ENCODE data around the gene IL18R1. TPM values are rescaled to one million over a fixed set of nuclear protein-coding genes. Genes with fewer than 3 reads are reported as not detected.

The IL18R1 gene
- total RNA-seq, 1 experiment from 2014 or later, result not detected

DNA sequence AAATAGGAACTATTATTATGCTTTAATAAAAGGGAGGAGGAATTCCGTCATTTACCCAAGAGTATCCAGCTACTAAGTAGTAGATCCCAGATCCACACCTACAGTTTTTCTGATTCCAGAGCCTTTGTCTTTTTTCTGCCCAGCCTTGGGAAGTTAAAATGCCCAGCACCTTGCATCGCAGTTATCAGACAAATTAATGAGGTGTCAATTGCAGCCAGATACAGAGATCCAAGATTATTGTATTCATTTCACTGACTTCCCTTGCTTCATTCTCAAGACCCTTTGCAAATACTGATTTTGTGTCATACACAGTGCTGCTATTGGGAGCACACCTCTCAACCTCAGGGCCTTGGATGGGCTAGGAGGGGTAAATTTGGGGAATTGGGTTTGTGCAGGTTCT is 1.1 kb downstream of the IL18R1 start:
- Histone ChIP-seq H3K4me2 (ENCODE audit: low read depth, low read length, poor library complexity, severe bottlenecking) (no peak overlapping the region), H3K9me2 (replicated peaks; ENCODE audit: insufficient read depth, low read length) (no peaks in the 10 kb centered on the region), H3K27me3 (ENCODE audit: low read length) (no peaks in the 10 kb centered on the region), H2AFZ (ENCODE audit: low read length) (no peak overlapping the region), H3K79me2 (ENCODE audit: low read length) (no peaks in the 10 kb centered on the region), H3K4me3 (ENCODE audit: low read length) (no peak overlapping the region), H3K9me3 (ENCODE audit: low read length) (no peaks in the 10 kb centered on the region), H3K9ac (ENCODE audit: low read length) (no peak overlapping the region), H3K27ac (ENCODE audit: low read length) (no peak overlapping the region), H3K36me3 (ENCODE audit: insufficient read depth, low read length) (no peaks in the 10 kb centered on the region), H3K4me1 (ENCODE audit: low read length) (peaks cover 12% of the 10 kb centered on the region), H4K20me1 (ENCODE audit: insufficient read depth, low read depth, low read length) (no peaks in the 10 kb centered on the region)
- no peak for DNase-seq

- Histone ChIP-seq H3K9me2 (replicated peaks; ENCODE audit: insufficient read depth, low read length) (no peaks in the 10 kb centered on the region), H3K36me3 (ENCODE audit: insufficient read depth, low read length) (no peaks in the 10 kb centered on the region), H3K9me3 (ENCODE audit: low read length) (no peaks in the 10 kb centered on the region), H3K79me2 (ENCODE audit: low read length) (no peaks in the 10 kb centered on the region), H3K27ac (ENCODE audit: low read length) (no peak overlapping the region), H3K4me2 (ENCODE audit: low read depth, low read length, poor library complexity, severe bottlenecking) (no peak overlapping the region), H3K4me3 (ENCODE audit: low read length) (no peak overlapping the region), H3K9ac (ENCODE audit: low read length) (no peak overlapping the region), H2AFZ (ENCODE audit: low read length) (no peak overlapping the region), H4K20me1 (ENCODE audit: insufficient read depth, low read depth, low read length) (no peaks in the 10 kb centered on the region), H3K4me1 (ENCODE audit: low read length) (peaks cover 12% of the 10 kb centered on the region), H3K27me3 (ENCODE audit: low read length) (no peaks in the 10 kb centered on the region)
- DNase-seq, result peak; percentile 49
These were observed 2.3 kb downstream of the IL18R1 start for GRCh38 chr2:102357937-102358336.

- Histone ChIP-seq H3K4me3 (ENCODE audit: low read length) (no peak overlapping the region), H3K27me3 (ENCODE audit: low read length) (no peaks in the 10 kb centered on the region), H3K4me1 (ENCODE audit: low read length) (peaks cover 12% of the 10 kb centered on the region), H4K20me1 (ENCODE audit: insufficient read depth, low read depth, low read length) (no peaks in the 10 kb centered on the region), H3K27ac (ENCODE audit: low read length) (no peak overlapping the region), H3K79me2 (ENCODE audit: low read length) (no peaks in the 10 kb centered on the region), H3K9me2 (replicated peaks; ENCODE audit: insufficient read depth, low read length) (no peaks in the 10 kb centered on the region), H3K4me2 (ENCODE audit: low read depth, low read length, poor library complexity, severe bottlenecking) (no peak overlapping the region), H3K36me3 (ENCODE audit: insufficient read depth, low read length) (no peaks in the 10 kb centered on the region), H2AFZ (ENCODE audit: low read length) (no peak overlapping the region), H3K9me3 (ENCODE audit: low read length) (no peaks in the 10 kb centered on the region), H3K9ac (ENCODE audit: low read length) (no peak overlapping the region)
- no peak for DNase-seq
These were observed 2.9 kb downstream of the IL18R1 start for GRCh38 chr2:102358496-102358895.

DNA sequence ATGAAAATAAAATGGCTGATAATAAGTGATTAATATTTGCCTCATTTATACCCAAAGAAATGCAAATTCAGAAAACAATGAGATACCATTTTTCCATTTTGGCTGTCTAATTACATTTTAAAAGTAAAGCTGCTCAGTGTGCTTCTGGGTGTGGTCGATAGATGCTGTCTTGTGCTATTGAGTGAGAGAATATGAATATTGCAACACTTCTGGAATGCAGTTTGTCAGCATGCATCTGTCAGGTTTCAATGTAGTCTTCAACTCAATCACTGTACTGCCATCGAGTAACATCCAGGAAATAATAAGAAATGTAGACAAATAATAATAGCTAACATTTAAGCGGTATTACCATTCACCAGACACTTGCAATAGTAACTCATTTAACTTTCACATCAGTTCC is 3.9 kb downstream of the IL18R1 start:
- Histone ChIP-seq H3K27me3 (ENCODE audit: low read length) (no peaks in the 10 kb centered on the region), H3K4me1 (ENCODE audit: low read length) (peaks cover 12% of the 10 kb centered on the region), H3K4me3 (ENCODE audit: low read length) (no peak overlapping the region), H3K36me3 (ENCODE audit: insufficient read depth, low read length) (no peaks in the 10 kb centered on the region), H4K20me1 (ENCODE audit: insufficient read depth, low read depth, low read length) (no peaks in the 10 kb centered on the region), H2AFZ (ENCODE audit: low read length) (no peak overlapping the region), H3K9ac (ENCODE audit: low read length) (no peak overlapping the region), H3K9me3 (ENCODE audit: low read length) (no peaks in the 10 kb centered on the region), H3K4me2 (ENCODE audit: low read depth, low read length, poor library complexity, severe bottlenecking) (no peak overlapping the region), H3K9me2 (replicated peaks; ENCODE audit: insufficient read depth, low read length) (no peaks in the 10 kb centered on the region), H3K27ac (ENCODE audit: low read length) (no peak overlapping the region), H3K79me2 (ENCODE audit: low read length) (no peaks in the 10 kb centered on the region)
- no peak for DNase-seq

DNA sequence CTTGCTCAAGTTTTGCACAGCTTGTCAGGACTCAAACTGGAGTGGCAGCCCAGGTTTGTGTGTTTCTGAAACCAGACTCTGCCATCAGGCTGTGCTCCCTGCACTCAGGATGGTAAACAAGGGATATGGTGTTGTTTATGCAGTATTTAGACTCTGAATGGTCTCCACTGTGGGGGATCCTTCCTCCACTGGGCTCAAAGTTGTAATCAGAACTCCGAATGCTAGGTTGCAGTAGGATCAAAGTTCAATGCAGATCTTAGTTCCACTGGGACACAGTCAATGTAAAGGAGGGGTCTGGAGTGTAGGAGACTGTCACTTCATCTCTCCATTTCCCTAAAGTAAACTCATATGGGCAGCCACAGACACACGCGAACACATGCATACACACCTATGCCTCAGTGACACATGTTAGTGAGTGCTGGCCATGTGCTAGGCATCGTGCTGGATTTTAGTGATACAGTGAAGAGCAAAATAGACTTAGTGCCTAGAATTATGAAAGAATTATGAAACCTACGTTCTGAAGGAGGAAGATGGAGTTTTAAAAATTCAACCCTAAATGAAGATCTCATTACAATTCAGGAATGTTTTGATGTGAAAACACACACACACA is 6.1 kb downstream of the IL18R1 start:
- Histone ChIP-seq H3K27me3 (ENCODE audit: low read length) (no peaks in the 10 kb centered on the region), H4K20me1 (ENCODE audit: insufficient read depth, low read depth, low read length) (no peaks in the 10 kb centered on the region), H3K79me2 (ENCODE audit: low read length) (no peaks in the 10 kb centered on the region), H3K9me3 (ENCODE audit: low read length) (no peaks in the 10 kb centered on the region), H3K36me3 (ENCODE audit: insufficient read depth, low read length) (no peaks in the 10 kb centered on the region), H2AFZ (ENCODE audit: low read length) (no peak overlapping the region), H3K4me2 (ENCODE audit: low read depth, low read length, poor library complexity, severe bottlenecking) (no peak overlapping the region), H3K4me1 (ENCODE audit: low read length) (no peaks in the 10 kb centered on the region; the same call in 1 of the 2 replicates), H3K9me2 (replicated peaks; ENCODE audit: insufficient read depth, low read length) (no peaks in the 10 kb centered on the region), H3K4me3 (ENCODE audit: low read length) (no peak overlapping the region), H3K27ac (ENCODE audit: low read length) (no peak overlapping the region), H3K9ac (ENCODE audit: low read length) (no peak overlapping the region)
- DNase-seq, result no peak

DNA sequence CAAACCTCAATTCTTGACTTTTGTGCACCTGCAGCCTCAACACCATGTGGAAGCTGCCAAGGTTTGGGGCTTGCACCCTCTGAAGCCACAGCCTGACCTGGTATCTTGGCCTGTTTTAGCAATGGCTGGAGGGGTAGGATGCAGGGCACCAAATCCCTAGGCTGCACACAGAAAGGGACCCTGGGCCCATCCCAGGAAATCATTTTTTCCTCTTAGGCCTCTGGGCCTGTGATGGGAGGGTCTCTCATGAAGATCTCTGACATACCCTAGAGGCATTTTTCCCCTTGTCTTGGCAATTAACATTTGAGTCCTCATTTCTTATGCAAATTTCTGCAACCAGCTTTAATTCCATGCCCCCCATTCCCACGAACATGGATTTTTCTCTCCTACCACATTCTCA is 10.2 kb downstream of the IL18R1 start:
- Histone ChIP-seq H4K20me1 (ENCODE audit: insufficient read depth, low read depth, low read length) (no peaks in the 10 kb centered on the region), H3K27ac (ENCODE audit: low read length) (no peak overlapping the region), H3K36me3 (ENCODE audit: insufficient read depth, low read length) (no peaks in the 10 kb centered on the region), H3K9me3 (ENCODE audit: low read length) (no peaks in the 10 kb centered on the region), H3K27me3 (ENCODE audit: low read length) (no peaks in the 10 kb centered on the region), H3K4me3 (ENCODE audit: low read length) (no peak overlapping the region), H2AFZ (ENCODE audit: low read length) (no peak overlapping the region), H3K9ac (ENCODE audit: low read length) (no peak overlapping the region), H3K9me2 (replicated peaks; ENCODE audit: insufficient read depth, low read length) (no peaks in the 10 kb centered on the region), H3K79me2 (ENCODE audit: low read length) (no peaks in the 10 kb centered on the region), H3K4me2 (ENCODE audit: low read depth, low read length, poor library complexity, severe bottlenecking) (no peak overlapping the region), H3K4me1 (ENCODE audit: low read length) (no peaks in the 10 kb centered on the region)
- DNase-seq, result no peak

GRCh38 chr2:102366406-102367112 is 11.0 kb downstream of the IL18R1 start:
- no peaks in the 10 kb centered on the region for H3K79me2 ChIP-seq (ENCODE audit: low read length)
- H2AFZ ChIP-seq (ENCODE audit: low read length), result no peak overlapping the region
- no peaks in the 10 kb centered on the region for H3K4me1 ChIP-seq (ENCODE audit: low read length)
- H3K9me2 ChIP-seq (replicated peaks; ENCODE audit: insufficient read depth, low read length), result no peaks in the 10 kb centered on the region
- H3K27ac ChIP-seq (ENCODE audit: low read length), result no peak overlapping the region
- no peaks in the 10 kb centered on the region for H3K9me3 ChIP-seq (ENCODE audit: low read length)
- H3K4me3 ChIP-seq (ENCODE audit: low read length), result no peak overlapping the region
- H3K4me2 ChIP-seq (ENCODE audit: low read depth, low read length, poor library complexity, severe bottlenecking), result no peak overlapping the region
- no peaks in the 10 kb centered on the region for H3K36me3 ChIP-seq (ENCODE audit: insufficient read depth, low read length)
- H4K20me1 ChIP-seq (ENCODE audit: insufficient read depth, low read depth, low read length), result no peaks in the 10 kb centered on the region
- H3K27me3 ChIP-seq (ENCODE audit: low read length), result no peaks in the 10 kb centered on the region
- no peak for DNase-seq
- no peak overlapping the region for H3K9ac ChIP-seq (ENCODE audit: low read length)

GRCh38 chr2:102367331-102367971 is 11.9 kb downstream of the IL18R1 start:
- H3K4me3 ChIP-seq (ENCODE audit: low read length), result no peak overlapping the region

More at GRCh38 chr2:102367331-102367971, 11.9 kb downstream of the IL18R1 start:
- H3K4me2 ChIP-seq (ENCODE audit: low read depth, low read length, poor library complexity, severe bottlenecking), result no peak overlapping the region
- no peaks in the 10 kb centered on the region for H3K36me3 ChIP-seq (ENCODE audit: insufficient read depth, low read length)
- H3K79me2 ChIP-seq (ENCODE audit: low read length), result no peaks in the 10 kb centered on the region
- no peak for DNase-seq
- H3K9me2 ChIP-seq (replicated peaks; ENCODE audit: insufficient read depth, low read length), result no peaks in the 10 kb centered on the region
- no peak overlapping the region for H3K9ac ChIP-seq (ENCODE audit: low read length)
- no peaks in the 10 kb centered on the region for H3K4me1 ChIP-seq (ENCODE audit: low read length)
- H3K27ac ChIP-seq (ENCODE audit: low read length), result no peak overlapping the region
- no peaks in the 10 kb centered on the region for H3K9me3 ChIP-seq (ENCODE audit: low read length)
- no peak overlapping the region for H2AFZ ChIP-seq (ENCODE audit: low read length)
- no peaks in the 10 kb centered on the region for H3K27me3 ChIP-seq (ENCODE audit: low read length)
- H4K20me1 ChIP-seq (ENCODE audit: insufficient read depth, low read depth, low read length), result no peaks in the 10 kb centered on the region
